ENCODE results near the gene PIK3AP1. TPM values are rescaled to one million over a fixed set of nuclear protein-coding genes. Genes with fewer than 3 reads are reported as not detected.
A peak's percentile ranks its signal among the peaks of the same experiment; 100 is the strongest.
"Not testable (repeated sequence)": the region's sequence is repeated elsewhere in the genome, so short reads cannot be mapped to it uniquely, and the experiment has no call there.

Gene PIK3AP1
- total RNA-seq, 4 donors from 2014 or later = 3.1 to 15.5 (median 5.5) TPM

GRCh38 chr10:96747734-96748550 lies 27.6 kb upstream of the PIK3AP1 start:
- no peak for ATAC-seq
- H3K9me3 ChIP-seq = no peaks in the 10 kb centered on the region
- TF ChIP-seq POLR2A (IDR thresholded peaks at IDR 0.05) (no peak), CTCF (IDR thresholded peaks at IDR 0.05) (no peak), POLR2AphosphoS5 (IDR thresholded peaks at IDR 0.05) (no peak), EP300 (IDR thresholded peaks at IDR 0.05) (no peak)

GRCh38 chr10:96746503-96746902 lies 26.2 kb upstream of the PIK3AP1 start:
- H3K27ac ChIP-seq = no peak overlapping the region
- no peak for ATAC-seq
- no peak overlapping the region for H3K4me3 ChIP-seq
- WGBS, 2 donors (ENCODE audit: low coverage in 1 of 2) = 88% methylated on average over 1 to 3 of the region's 3 CpGs
- no peaks in the 10 kb centered on the region for H3K4me1 ChIP-seq
- TF ChIP-seq POLR2AphosphoS5 (IDR thresholded peaks at IDR 0.05) = no peak
- no peak for TF ChIP-seq CTCF (IDR thresholded peaks at IDR 0.05)
- TF ChIP-seq EP300 (IDR thresholded peaks at IDR 0.05) = no peak
- no peak for TF ChIP-seq POLR2A (IDR thresholded peaks at IDR 0.05)
- H3K27me3 ChIP-seq = peaks cover 6% of the 10 kb centered on the region
- no peaks in the 10 kb centered on the region for H3K9me3 ChIP-seq
- H3K36me3 ChIP-seq = no peaks in the 10 kb centered on the region

More at GRCh38 chr10:96747734-96748550, 27.6 kb upstream of the PIK3AP1 start:
- WGBS, 2 donors (ENCODE audit: low coverage in 1 of 2) = 51 to 56% methylated on average over 3 to 5 of the region's 7 CpGs
- Histone ChIP-seq H3K27me3 (no peaks in the 10 kb centered on the region), H3K4me3 (no peak overlapping the region), H3K27ac (no peak overlapping the region), H3K4me1 (no peaks in the 10 kb centered on the region), H3K36me3 (no peaks in the 10 kb centered on the region)

GRCh38 chr10:96745950-96746349 lies 25.6 kb upstream of the PIK3AP1 start:
- Histone ChIP-seq H3K9me3 (no peaks in the 10 kb centered on the region), H3K27me3 (peaks cover 11% of the 10 kb centered on the region), H3K27ac (no peak overlapping the region), H3K4me1 (no peaks in the 10 kb centered on the region), H3K36me3 (no peaks in the 10 kb centered on the region), H3K4me3 (no peak overlapping the region)
- ATAC-seq = no peak
- TF ChIP-seq POLR2A (IDR thresholded peaks at IDR 0.05) (no peak), POLR2AphosphoS5 (IDR thresholded peaks at IDR 0.05) (no peak), CTCF (IDR thresholded peaks at IDR 0.05) (no peak), EP300 (IDR thresholded peaks at IDR 0.05) (no peak)

- H3K27me3 ChIP-seq = peaks cover 18% of the 10 kb centered on the region
- no peaks in the 10 kb centered on the region for H3K36me3 ChIP-seq
- TF ChIP-seq POLR2A (IDR thresholded peaks at IDR 0.05) = no peak
- TF ChIP-seq POLR2AphosphoS5 (IDR thresholded peaks at IDR 0.05) = no peak
- peak in 1 of 4 experiments; percentile 25 for TF ChIP-seq CTCF (IDR thresholded peaks at IDR 0.05)
- TF ChIP-seq EP300 (IDR thresholded peaks at IDR 0.05) = no peak
- no peaks in the 10 kb centered on the region for H3K9me3 ChIP-seq
- no peak for ATAC-seq
- no peak overlapping the region for H3K4me3 ChIP-seq
- 56 to 58% methylated on average over 7 of the region's 7 CpGs for WGBS, 2 donors (ENCODE audit: low coverage in 1 of 2)
- no peaks in the 10 kb centered on the region for H3K4me1 ChIP-seq
- H3K27ac ChIP-seq = no peak overlapping the region
Observed at GRCh38 chr10:96743988-96744585, 23.8 kb upstream of the PIK3AP1 start.

DNA sequence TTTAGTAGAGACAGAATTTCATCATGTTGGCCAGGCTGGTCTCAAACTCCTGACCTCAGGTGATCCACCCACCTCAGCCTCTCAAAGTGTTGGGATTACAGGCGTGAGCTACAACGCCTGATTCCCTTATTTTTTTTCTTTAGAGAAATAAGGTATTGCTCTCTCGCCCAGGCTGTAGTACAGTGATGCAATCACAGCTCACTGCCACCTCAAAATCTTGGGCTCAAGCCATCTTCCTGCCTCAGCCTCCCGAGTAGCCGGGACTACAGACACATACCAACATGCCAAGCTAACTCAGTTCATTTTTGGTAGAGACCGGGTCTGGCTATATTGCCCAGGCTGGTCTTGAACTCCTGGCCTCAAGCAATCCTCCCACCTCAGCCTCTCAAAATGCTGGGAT lies 21.2 kb upstream of the PIK3AP1 start:
- 79 to 81% methylated on average over 4 to 5 of the region's 6 CpGs for whole genome bisulfite sequencing, 2 donors (ENCODE audit: low coverage in 1 of 2)
- not testable (repeated sequence) for H3K36me3 ChIP-seq, H3K4me3 ChIP-seq, H3K4me1 ChIP-seq, ATAC-seq, H3K27ac ChIP-seq, H3K9me3 ChIP-seq
- H3K27me3 ChIP-seq = peaks cover 18% of the 10 kb centered on the region

Measured in gastroesophageal sphincter (tissue), 4 donors.